ENCODE results near the gene KCNQ1OT1. TPM values are rescaled to one million over a fixed set of nuclear protein-coding genes. Genes with fewer than 3 reads are reported as not detected.

Gene KCNQ1OT1
- total RNA-seq (1 to 10 TPM; 6.8 to 9.8 TPM), polyA plus RNA-seq (ENCODE audit: insufficient read length in 2 of 2) (1 to 10 TPM in 1 of 2 donors, under 1 TPM in 1; 0.65 to 1.1 TPM)
- long read RNA-seq, donor 1, full-length matches to known transcripts: 27 of 27 reads
- long read RNA-seq, donor 1, partial matches to known transcripts: 0 of 27 reads
- long read RNA-seq, donor 1, other reads (novel, unspliced or antisense): 0 of 27 reads
- long read RNA-seq, donor 2, full-length matches to known transcripts: 41 of 41 reads
- long read RNA-seq, donor 2, partial matches to known transcripts: 0 of 41 reads
- long read RNA-seq, donor 2, other reads (novel, unspliced or antisense): 0 of 41 reads
- long read RNA-seq, donor 3, full-length matches to known transcripts: 23 of 23 reads
- long read RNA-seq, donor 3, partial matches to known transcripts: 0 of 23 reads
- long read RNA-seq, donor 3, other reads (novel, unspliced or antisense): 0 of 23 reads
- long read RNA-seq, donor 4, full-length matches to known transcripts: 87 of 87 reads
- long read RNA-seq, donor 4, partial matches to known transcripts: 0 of 87 reads
- long read RNA-seq, donor 4, other reads (novel, unspliced or antisense): 0 of 87 reads

DNA sequence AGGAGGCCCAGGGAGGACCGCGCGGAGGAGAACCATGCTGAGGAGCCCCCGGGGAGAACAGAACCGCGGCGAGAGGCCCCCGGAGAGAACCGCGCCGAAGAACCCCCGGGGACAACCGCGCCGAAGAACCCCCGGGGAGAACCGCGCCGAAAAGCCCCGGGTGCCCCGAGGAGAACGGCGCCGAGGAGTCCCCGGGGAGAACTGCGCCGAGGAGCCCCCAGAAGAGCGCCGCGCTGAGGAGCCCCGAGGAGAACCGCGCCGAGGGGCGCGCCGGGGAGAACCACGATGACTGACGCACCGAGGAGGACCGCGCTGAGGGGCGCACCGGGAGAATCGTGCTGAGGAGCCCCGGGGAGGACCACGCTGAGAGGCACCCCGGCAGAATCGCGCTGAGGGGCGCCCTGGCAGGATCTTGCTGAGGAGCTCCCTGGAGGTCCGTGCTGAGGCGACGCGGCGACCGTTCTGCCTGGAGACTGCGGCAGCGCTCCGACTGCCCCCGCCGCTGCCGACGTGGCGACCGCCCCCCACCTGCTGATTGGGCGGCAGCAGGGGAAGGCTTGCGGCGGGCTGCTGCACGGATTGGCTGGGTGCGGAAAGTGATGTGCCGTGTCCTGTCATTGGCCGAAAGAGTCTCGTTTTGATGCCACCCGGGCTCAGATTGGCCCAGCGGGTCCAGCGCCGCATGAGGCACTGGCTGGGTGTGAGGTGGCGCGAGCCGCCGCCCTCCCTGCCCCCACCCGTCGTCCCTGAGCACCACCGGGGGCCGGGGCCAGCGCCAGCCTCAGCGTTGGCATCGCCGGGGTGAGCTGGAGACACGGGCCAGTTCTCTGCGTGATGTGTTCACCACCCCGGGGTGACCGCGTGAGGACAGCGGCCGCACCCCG, at the start of gene KCNQ1OT1:
KCNQ1OT1 (minus strand) TSS at position 464 of the 884 bp plus-strand sequence.
- WGBS (ENCODE audit: insufficient coverage): 38% methylated on average over 97 of the region's 98 CpGs
- no peaks in the 10 kb centered on the region for H3K9me3 ChIP-seq (ENCODE audit: control insufficient read depth, insufficient read depth, low read length)
- DNase-seq (ENCODE audit: low read depth in 4 of 6, low spot score in 6 of 6): peak; percentile 70 to 98 (median 86)
- H3K36me3 ChIP-seq (ENCODE audit: control insufficient read depth, insufficient read depth, low read length): peaks cover 2% of the 10 kb centered on the region
- H3K27ac ChIP-seq (ENCODE audit: low read depth, low read length): peak within 1 kb of the TSS; percentile 76
- no peaks in the 10 kb centered on the region for H3K27me3 ChIP-seq (ENCODE audit: control insufficient read depth, insufficient read depth, low read length)
- H3K4me3 ChIP-seq (ENCODE audit: low read depth, low read length): peak within 1 kb of the TSS; percentile 71
- peaks cover 37% of the 10 kb centered on the region for H3K4me1 ChIP-seq (ENCODE audit: control insufficient read depth, insufficient read depth, low read length)

GRCh38 chr11:2748814-2749554, 49.2 kb upstream of the KCNQ1OT1 start:
- 92% methylated on average over 12 of the region's 17 CpGs for WGBS (ENCODE audit: insufficient coverage)
- no peak overlapping the region for H3K27ac ChIP-seq (ENCODE audit: low read depth, low read length)
- no peaks in the 10 kb centered on the region for H3K9me3 ChIP-seq (ENCODE audit: control insufficient read depth, insufficient read depth, low read length)
- no peak for DNase-seq (ENCODE audit: low read depth in 4 of 6, low spot score in 6 of 6)
- H3K36me3 ChIP-seq (ENCODE audit: control insufficient read depth, insufficient read depth, low read length): no peaks in the 10 kb centered on the region
- H3K4me3 ChIP-seq (ENCODE audit: low read depth, low read length): no peak overlapping the region
- no peaks in the 10 kb centered on the region for H3K27me3 ChIP-seq (ENCODE audit: control insufficient read depth, insufficient read depth, low read length)
- H3K4me1 ChIP-seq (ENCODE audit: control insufficient read depth, insufficient read depth, low read length): peaks cover 56% of the 10 kb centered on the region

DNA sequence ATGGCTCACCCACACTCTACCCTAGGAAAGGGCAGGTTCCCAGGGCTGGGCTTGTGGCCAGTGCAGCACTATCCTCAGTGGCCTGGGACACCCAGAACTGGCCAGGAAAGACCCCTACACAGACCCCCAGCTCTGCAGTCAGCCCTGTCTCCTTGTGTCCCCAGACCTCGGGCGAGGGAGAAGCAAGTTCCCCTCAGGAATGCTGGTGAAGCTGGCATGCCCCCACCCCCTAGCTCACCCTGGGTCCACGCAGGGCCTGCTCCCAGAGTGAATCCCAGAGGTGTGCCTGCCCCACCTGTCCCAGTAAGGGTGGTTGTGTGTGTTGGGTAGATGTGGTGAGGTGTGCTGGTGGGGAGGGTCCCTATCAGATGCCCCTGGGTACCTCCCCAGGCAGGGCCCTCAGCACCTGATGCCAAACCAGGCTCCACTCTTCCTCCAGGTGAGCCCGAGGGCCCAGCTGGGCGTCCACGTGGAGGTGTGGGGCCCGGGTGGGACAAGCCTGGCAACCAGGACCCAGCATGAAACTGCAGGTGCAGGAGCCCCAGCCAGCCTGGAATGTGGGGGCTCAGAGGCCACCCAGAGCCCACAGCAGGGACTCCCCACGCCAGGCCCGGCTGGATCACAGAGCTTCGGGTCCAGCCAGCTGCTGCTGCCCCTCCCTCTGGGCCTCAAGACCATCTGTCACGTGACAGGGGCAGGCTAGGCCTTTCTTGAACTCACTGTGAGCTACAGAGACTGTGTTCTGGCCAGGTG, 48.4 kb upstream of the KCNQ1OT1 start:
- WGBS (ENCODE audit: insufficient coverage): 76% methylated on average over 11 of the region's 11 CpGs
- H3K4me1 ChIP-seq (ENCODE audit: control insufficient read depth, insufficient read depth, low read length): peaks cover 56% of the 10 kb centered on the region
- no peak for DNase-seq (ENCODE audit: low read depth in 4 of 6, low spot score in 6 of 6)

DNA sequence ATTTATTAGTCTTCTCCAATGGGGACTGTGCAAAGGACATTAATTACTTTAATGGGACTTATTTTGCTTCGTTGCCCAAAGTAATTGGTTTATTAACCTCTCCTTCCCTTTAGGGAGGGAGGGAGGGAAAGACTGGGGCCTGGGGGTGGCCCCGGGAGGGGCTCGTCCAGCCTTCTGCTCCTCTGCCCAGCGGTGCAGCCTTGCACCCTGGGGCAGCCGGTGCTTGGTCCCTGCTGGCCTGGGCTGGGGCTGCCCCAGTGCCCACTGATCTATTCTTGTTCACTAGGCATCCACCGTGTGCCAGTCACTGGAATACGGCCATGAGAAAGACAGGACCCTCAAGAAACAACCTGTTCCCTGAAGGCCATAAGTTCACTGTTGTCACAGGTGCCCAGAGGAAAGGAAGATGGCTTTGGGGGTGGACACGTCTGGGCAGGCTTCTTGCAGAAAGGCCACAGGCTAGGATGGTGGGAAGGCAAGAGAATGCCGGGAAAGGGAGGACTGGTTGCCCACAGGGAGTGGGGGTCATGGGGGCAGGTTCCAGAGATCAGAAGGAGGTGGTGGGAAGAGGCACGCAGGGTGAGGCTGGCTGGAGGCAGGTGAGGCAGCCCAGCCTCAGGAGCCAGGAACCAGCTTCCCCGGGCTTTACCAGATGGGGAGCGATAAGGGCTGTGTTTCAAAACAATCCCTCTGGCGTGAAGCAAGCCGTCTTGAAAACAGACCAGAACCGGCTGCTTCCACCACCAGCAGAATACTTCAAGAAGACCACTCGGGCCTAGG, 47.6 kb upstream of the KCNQ1OT1 start:
- H3K9me3 ChIP-seq (ENCODE audit: control insufficient read depth, insufficient read depth, low read length): no peaks in the 10 kb centered on the region
- no peaks in the 10 kb centered on the region for H3K27me3 ChIP-seq (ENCODE audit: control insufficient read depth, insufficient read depth, low read length)
- DNase-seq (ENCODE audit: low read depth in 4 of 6, low spot score in 6 of 6): peak in 1 of 6 donors; percentile 45
- WGBS (ENCODE audit: insufficient coverage): 49% methylated on average over 14 of the region's 16 CpGs
- H3K4me1 ChIP-seq (ENCODE audit: control insufficient read depth, insufficient read depth, low read length): peaks cover 60% of the 10 kb centered on the region
- H3K27ac ChIP-seq (ENCODE audit: low read depth, low read length): no peak overlapping the region
- H3K4me3 ChIP-seq (ENCODE audit: low read depth, low read length): no peak overlapping the region
- H3K36me3 ChIP-seq (ENCODE audit: control insufficient read depth, insufficient read depth, low read length): no peaks in the 10 kb centered on the region

More for the DNA sequence above, 48.4 kb upstream of the KCNQ1OT1 start:
- Histone ChIP-seq H3K9me3 (ENCODE audit: control insufficient read depth, insufficient read depth, low read length) (no peaks in the 10 kb centered on the region), H3K27me3 (ENCODE audit: control insufficient read depth, insufficient read depth, low read length) (no peaks in the 10 kb centered on the region), H3K36me3 (ENCODE audit: control insufficient read depth, insufficient read depth, low read length) (no peaks in the 10 kb centered on the region), H3K27ac (ENCODE audit: low read depth, low read length) (no peak overlapping the region), H3K4me3 (ENCODE audit: low read depth, low read length) (no peak overlapping the region)

GRCh38 chr11:2746401-2747247, 46.8 kb upstream of the KCNQ1OT1 start:
- Histone ChIP-seq H3K9me3 (ENCODE audit: control insufficient read depth, insufficient read depth, low read length) (no peaks in the 10 kb centered on the region), H3K36me3 (ENCODE audit: control insufficient read depth, insufficient read depth, low read length) (no peaks in the 10 kb centered on the region), H3K27me3 (ENCODE audit: control insufficient read depth, insufficient read depth, low read length) (no peaks in the 10 kb centered on the region), H3K4me1 (ENCODE audit: control insufficient read depth, insufficient read depth, low read length) (peaks cover 64% of the 10 kb centered on the region), H3K4me3 (ENCODE audit: low read depth, low read length) (no peak overlapping the region), H3K27ac (ENCODE audit: low read depth, low read length) (peak overlapping the region; percentile 19)
- WGBS (ENCODE audit: insufficient coverage): 50% methylated on average over 19 of the region's 24 CpGs
- peak in 5 of 6 donors; percentile 59 to 92 (median 67) for DNase-seq (ENCODE audit: low read depth in 4 of 6, low spot score in 6 of 6)

DNA sequence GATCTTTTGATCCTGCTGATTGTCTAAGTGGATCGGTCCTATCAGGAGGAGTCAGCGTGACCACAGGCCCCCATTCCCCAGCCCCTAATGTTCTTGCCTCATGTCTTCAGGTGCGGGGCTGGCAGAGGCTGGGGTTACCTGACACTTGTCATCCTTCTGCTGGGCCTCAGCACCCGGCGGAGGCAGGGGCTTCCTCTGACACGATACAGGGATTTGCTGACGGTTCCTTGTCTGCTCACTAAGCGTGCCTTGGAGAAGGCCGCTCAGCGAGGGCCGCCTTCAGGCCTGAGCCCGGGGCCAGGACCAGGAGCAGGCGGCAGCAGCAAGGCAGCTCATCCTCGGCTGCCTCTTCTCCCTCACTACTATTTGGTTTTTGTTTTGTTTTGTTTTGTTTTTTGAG, 45.7 kb upstream of the KCNQ1OT1 start:
- no peak for DNase-seq (ENCODE audit: low read depth in 4 of 6, low spot score in 6 of 6)
- Histone ChIP-seq H3K4me3 (ENCODE audit: low read depth, low read length) (no peak overlapping the region), H3K36me3 (ENCODE audit: control insufficient read depth, insufficient read depth, low read length) (no peaks in the 10 kb centered on the region), H3K27me3 (ENCODE audit: control insufficient read depth, insufficient read depth, low read length) (no peaks in the 10 kb centered on the region), H3K9me3 (ENCODE audit: control insufficient read depth, insufficient read depth, low read length) (no peaks in the 10 kb centered on the region), H3K27ac (ENCODE audit: low read depth, low read length) (no peak overlapping the region), H3K4me1 (ENCODE audit: control insufficient read depth, insufficient read depth, low read length) (peaks cover 64% of the 10 kb centered on the region)
- 93% methylated on average over 8 of the region's 14 CpGs for WGBS (ENCODE audit: insufficient coverage)

DNA sequence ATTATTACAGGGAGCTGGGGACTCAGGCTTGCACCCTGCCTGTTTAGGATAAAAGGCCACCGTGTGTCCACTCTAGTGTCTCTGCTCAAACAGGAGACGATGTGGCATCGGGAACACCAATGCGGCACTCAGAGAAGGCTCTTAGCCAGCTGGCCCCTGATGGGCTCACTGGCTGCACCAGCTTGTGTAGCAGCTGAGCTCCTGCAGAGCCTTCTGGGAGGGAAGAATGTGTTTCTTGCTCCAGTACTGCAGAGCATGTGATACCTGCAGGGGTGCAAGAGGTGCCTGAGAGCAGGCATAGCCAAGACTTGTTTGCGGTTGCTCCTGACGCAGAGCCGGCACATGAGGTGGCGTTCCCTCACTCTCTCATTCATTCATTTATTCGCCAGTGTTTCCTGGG, 44.4 kb upstream of the KCNQ1OT1 start:
- no peaks in the 10 kb centered on the region for H3K36me3 ChIP-seq (ENCODE audit: control insufficient read depth, insufficient read depth, low read length)
- DNase-seq (ENCODE audit: low read depth in 4 of 6, low spot score in 6 of 6): peak in 2 of 6 donors; percentile 36 to 75
- no peak overlapping the region for H3K27ac ChIP-seq (ENCODE audit: low read depth, low read length)
- no peak overlapping the region for H3K4me3 ChIP-seq (ENCODE audit: low read depth, low read length)
- peaks cover 54% of the 10 kb centered on the region for H3K4me1 ChIP-seq (ENCODE audit: control insufficient read depth, insufficient read depth, low read length)
- 70% methylated on average over 9 of the region's 9 CpGs for WGBS (ENCODE audit: insufficient coverage)
- H3K27me3 ChIP-seq (ENCODE audit: control insufficient read depth, insufficient read depth, low read length): no peaks in the 10 kb centered on the region
- H3K9me3 ChIP-seq (ENCODE audit: control insufficient read depth, insufficient read depth, low read length): no peaks in the 10 kb centered on the region
